Measurements from ENCODE around the gene CAND2. TPM values are rescaled to one million over a fixed set of nuclear protein-coding genes. Genes with fewer than 3 reads are reported as not detected.

Gene CAND2
- 1 to 10 TPM; 2.4 to 2.6 TPM for total RNA-seq

- DNase-seq = peak; percentile 56
- Mint-ChIP-seq H3K4me3 (peak within 1 kb of the TSS; percentile 77), H3K4me1 (peaks cover 3% of the 10 kb centered on the region), H3K27me3 (peaks cover 5% of the 10 kb centered on the region), H3K36me3 (no peaks in the 10 kb centered on the region), H3K27ac (peak within 1 kb of the TSS; percentile 45), H3K9me3 (no peaks in the 10 kb centered on the region)
These were observed at the start of gene CAND2 for GRCh38 chr3:12796171-12797123. CAND2 (plus strand) TSS chr3:12796680; CDS start chr3:12796721, 41 bp downstream.

- Mint-ChIP-seq H3K27me3 (peaks cover 10% of the 10 kb centered on the region), H3K27ac (no peak overlapping the region)
These were observed 48.0 kb upstream of the CAND2 start for GRCh38 chr3:12748477-12748876.

DNA sequence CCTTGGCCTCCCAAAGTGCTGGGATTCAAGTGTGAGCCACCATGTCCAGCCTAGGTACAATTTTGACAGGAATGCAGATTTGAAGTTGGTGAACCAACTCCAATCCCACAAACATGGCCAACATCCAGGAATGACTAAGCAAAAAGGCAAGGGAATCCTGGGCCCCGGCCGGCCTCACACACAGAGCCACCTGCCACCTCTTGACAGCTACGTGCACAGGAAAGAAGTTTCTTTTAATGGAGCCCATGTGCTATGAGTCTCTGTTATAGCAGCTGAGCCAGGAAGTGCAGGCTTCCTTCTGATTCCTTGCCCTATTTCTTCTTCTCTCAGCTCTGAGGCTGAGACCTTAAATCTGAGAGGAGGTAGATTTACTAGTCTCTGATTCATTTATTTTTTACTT lies 46.3 kb upstream of the CAND2 start:
- DNase-seq = no peak
- Mint-ChIP-seq H3K4me3 (no peak overlapping the region), H3K27me3 (peaks cover 10% of the 10 kb centered on the region), H3K27ac (peak overlapping the region; percentile 45), H3K4me1 (peaks cover 10% of the 10 kb centered on the region), H3K9me3 (no peaks in the 10 kb centered on the region), H3K36me3 (no peaks in the 10 kb centered on the region)

More at GRCh38 chr3:12748477-12748876, 48.0 kb upstream of the CAND2 start:
- peaks cover 10% of the 10 kb centered on the region for H3K4me1 Mint-ChIP-seq
- H3K9me3 Mint-ChIP-seq = no peaks in the 10 kb centered on the region
- no peak for DNase-seq
- no peak overlapping the region for H3K4me3 Mint-ChIP-seq
- no peaks in the 10 kb centered on the region for H3K36me3 Mint-ChIP-seq

DNA sequence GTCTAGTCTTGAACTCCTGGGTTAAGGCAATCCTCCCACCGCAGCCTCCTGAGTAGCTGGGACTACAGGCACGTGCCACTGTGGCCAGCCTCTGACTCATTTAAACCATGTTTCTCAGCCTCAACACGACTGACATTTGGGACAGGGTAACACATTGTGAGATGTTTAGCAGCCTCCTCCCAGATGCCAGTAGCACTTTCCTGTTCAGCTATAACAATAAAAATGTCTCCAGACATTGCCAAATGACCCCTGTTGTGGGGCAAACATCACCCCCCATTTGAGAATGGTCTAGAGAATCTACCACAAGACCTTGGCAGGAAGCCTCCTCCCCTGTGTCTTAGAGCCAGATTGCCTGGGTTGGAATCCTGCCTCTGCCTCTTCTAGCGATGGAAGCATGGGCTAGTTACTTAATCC lies 45.8 kb upstream of the CAND2 start:
- Mint-ChIP-seq H3K27me3 (peaks cover 10% of the 10 kb centered on the region), H3K4me3 (no peak overlapping the region), H3K36me3 (no peaks in the 10 kb centered on the region), H3K4me1 (peaks cover 10% of the 10 kb centered on the region), H3K9me3 (no peaks in the 10 kb centered on the region), H3K27ac (peak overlapping the region; percentile 45)
- peak; percentile 38 for DNase-seq

DNA sequence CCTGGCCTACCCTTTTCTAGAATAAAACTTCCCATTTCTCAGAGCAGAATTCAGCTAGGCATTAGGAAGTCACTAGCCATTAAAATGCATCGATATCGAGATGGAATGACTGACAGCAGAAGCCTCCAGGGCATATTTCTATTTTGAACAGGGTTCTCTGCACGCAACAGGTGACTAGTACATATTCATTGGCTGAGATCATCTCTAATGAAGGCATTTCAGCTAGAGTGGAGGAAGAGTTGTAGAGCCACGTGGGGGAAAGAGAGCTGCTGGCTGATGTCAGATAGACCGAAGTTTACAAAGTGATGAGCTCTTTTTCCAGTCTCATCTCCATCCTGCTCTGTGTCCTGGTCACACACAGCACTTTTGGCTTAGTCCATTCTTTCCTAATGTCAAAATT lies 44.9 kb upstream of the CAND2 start:
- no peak for DNase-seq
- Mint-ChIP-seq H3K9me3 (no peaks in the 10 kb centered on the region), H3K4me3 (no peak overlapping the region), H3K27me3 (peaks cover 10% of the 10 kb centered on the region), H3K4me1 (peaks cover 10% of the 10 kb centered on the region), H3K27ac (no peak overlapping the region), H3K36me3 (no peaks in the 10 kb centered on the region)

DNA sequence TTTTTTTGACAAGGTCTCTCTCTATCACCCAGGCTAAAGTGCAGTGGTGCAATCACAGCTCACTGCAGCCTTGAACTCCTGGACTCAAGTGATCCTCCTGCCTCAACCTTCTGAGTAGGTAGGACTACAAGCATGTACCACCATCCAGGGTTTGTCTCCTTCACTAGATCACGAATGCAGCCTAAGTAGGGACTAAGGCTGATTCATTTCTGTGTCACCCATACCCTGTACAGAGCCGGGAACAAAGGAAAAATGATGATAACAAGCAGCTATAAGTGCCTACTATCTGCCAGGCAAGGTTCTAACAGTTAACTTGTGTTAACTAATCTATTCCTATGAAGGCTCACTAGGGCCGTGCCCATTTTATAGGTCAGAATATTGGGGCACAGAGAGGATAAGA lies 44.4 kb upstream of the CAND2 start:
- Mint-ChIP-seq H3K4me1 (peaks cover 10% of the 10 kb centered on the region), H3K9me3 (no peaks in the 10 kb centered on the region), H3K27ac (no peak overlapping the region), H3K27me3 (peaks cover 10% of the 10 kb centered on the region), H3K4me3 (no peak overlapping the region), H3K36me3 (no peaks in the 10 kb centered on the region)
- no peak for DNase-seq

GRCh38 chr3:12752809-12753208 lies 43.7 kb upstream of the CAND2 start:
- Mint-ChIP-seq H3K4me1 (peaks cover 10% of the 10 kb centered on the region), H3K36me3 (no peaks in the 10 kb centered on the region), H3K4me3 (no peak overlapping the region), H3K27ac (no peak overlapping the region), H3K27me3 (peaks cover 10% of the 10 kb centered on the region), H3K9me3 (no peaks in the 10 kb centered on the region)
- no peak for DNase-seq

DNA sequence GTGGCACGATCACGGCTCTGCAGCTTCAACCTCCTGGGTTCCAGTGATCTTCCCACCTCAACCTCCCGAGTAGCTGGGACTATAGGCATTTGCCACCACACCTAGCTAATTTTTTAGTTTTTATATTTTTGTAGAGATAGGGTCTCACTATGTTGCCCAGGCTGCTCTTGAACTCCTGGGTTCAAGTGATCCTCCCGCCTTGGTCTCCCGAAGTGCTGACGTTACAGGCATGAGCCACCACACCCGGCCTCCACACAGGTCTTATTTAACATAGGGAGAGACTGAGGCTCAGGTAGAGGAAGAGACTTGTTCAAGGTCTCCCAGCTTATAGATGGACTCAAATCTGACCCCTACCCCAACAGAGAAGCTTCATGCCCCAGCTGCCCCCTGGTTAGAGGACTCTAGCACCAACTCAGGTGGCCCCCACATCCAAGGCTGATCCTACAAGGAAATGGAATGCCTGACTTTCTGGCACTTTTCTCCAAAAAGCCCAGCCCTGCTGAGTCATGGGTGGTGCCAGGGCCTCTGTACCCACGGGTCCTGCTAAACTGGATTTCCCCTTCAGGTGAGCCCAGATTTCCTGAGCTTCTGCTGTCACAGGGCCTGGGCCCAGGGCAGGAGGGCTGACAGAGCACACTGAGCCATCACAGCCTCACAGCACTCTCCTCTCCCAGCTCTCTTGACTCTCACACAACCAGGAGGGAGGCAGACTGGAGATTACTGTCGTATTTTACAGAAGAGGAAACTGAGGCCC lies 43.0 kb upstream of the CAND2 start:
- H3K27ac Mint-ChIP-seq = no peak overlapping the region
- peaks cover 13% of the 10 kb centered on the region for H3K4me1 Mint-ChIP-seq
- no peak overlapping the region for H3K4me3 Mint-ChIP-seq
- H3K9me3 Mint-ChIP-seq = no peaks in the 10 kb centered on the region
- H3K27me3 Mint-ChIP-seq = peaks cover 10% of the 10 kb centered on the region
- H3K36me3 Mint-ChIP-seq = no peaks in the 10 kb centered on the region
- no peak for DNase-seq

DNA sequence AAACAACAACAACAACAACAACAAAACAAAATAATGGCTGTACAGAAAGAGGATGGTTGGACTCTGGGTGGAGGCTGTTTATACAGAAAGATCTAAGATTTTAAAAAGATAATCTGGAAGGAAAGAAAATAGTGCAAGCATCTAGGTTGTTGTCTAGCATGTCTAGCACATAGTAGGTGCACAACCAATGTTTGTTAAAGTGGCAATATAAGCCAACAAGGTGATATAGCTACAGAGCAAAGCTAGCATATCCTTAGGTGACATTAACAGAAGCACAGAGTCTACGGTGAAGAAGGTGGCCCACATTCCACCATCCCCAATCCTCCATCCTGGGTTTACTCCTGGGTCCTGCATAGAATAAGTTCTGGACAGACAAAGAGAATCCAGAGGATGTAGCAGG lies 42.2 kb upstream of the CAND2 start:
- Mint-ChIP-seq H3K4me1 (peaks cover 13% of the 10 kb centered on the region), H3K4me3 (no peak overlapping the region), H3K27ac (no peak overlapping the region)

GRCh38 chr3:12755754-12756153 lies 40.7 kb upstream of the CAND2 start:
- Mint-ChIP-seq H3K4me1 (peaks cover 5% of the 10 kb centered on the region), H3K4me3 (no peak overlapping the region)

More for the DNA sequence above, 42.2 kb upstream of the CAND2 start:
- H3K9me3 Mint-ChIP-seq = no peaks in the 10 kb centered on the region
- H3K27me3 Mint-ChIP-seq = peaks cover 7% of the 10 kb centered on the region
- H3K36me3 Mint-ChIP-seq = no peaks in the 10 kb centered on the region
- DNase-seq = no peak

DNA sequence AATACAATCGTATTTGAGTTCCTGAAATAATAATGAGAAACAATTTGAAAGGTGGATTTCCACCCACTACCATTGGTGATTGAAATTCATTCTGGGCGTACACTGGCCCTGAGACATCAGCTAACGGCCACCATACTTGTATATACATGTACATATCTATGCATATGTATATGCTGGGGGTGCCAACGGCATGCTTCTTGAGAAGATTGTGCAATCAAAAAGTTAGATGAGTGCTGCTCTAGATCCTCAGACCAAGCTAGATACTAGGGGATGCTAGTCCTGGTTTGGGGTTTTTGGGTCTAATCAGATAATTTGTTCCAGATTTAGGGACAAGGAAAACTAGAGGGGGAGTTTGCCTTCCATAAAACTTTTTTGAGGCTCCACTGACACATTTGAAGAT lies 40.3 kb upstream of the CAND2 start:
- no peaks in the 10 kb centered on the region for H3K36me3 Mint-ChIP-seq
- peaks cover 4% of the 10 kb centered on the region for H3K27me3 Mint-ChIP-seq
- H3K27ac Mint-ChIP-seq = no peak overlapping the region
- no peaks in the 10 kb centered on the region for H3K9me3 Mint-ChIP-seq
- no peak overlapping the region for H3K4me3 Mint-ChIP-seq
- no peak for DNase-seq
- H3K4me1 Mint-ChIP-seq = peaks cover 3% of the 10 kb centered on the region

More at GRCh38 chr3:12755754-12756153, 40.7 kb upstream of the CAND2 start:
- H3K27me3 Mint-ChIP-seq = peaks cover 4% of the 10 kb centered on the region
- H3K9me3 Mint-ChIP-seq = no peaks in the 10 kb centered on the region
- no peak for DNase-seq
- no peak overlapping the region for H3K27ac Mint-ChIP-seq
- H3K36me3 Mint-ChIP-seq = no peaks in the 10 kb centered on the region

GRCh38 chr3:12756635-12757034 lies 39.8 kb upstream of the CAND2 start:
- Mint-ChIP-seq H3K27ac (no peak overlapping the region), H3K27me3 (peaks cover 4% of the 10 kb centered on the region), H3K4me3 (no peak overlapping the region), H3K9me3 (no peaks in the 10 kb centered on the region), H3K4me1 (peaks cover 3% of the 10 kb centered on the region), H3K36me3 (no peaks in the 10 kb centered on the region)
- DNase-seq = no peak

DNA sequence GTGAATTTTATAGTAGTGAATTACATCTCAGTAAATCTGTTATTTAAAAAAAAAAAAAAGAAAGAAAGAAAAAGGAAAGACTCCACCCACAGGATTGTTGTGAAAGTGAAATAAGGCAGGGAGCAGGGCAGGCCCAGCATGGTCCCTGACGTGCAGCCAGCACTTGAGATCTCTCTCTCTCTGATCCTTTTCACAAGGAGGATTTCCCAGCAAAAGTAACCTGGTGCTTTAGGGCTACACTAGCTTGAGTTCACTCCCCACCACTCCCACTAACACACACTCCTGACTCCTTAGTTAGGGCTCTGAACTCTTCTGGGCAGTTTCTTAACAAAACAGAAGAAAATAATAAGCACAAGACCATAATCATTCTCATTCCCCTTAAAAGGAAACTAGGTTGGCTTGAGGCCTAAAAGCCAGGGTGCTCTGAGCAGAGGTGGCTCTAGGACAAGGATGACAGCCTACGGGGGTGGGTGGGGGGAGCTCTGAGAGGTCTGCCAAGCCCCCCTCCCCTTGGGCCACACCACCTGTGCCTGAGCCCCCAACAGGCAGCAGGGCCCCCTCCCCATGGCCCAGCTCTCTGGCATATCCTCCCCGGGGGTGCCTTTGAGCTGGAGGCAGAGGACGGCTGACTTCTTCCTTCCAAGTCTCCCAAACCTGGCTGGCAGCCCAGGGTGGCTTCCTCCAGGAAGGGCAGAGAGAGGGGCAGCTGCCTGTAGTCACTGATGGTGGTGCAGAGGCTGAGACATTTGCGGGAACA lies 38.3 kb upstream of the CAND2 start:
- Mint-ChIP-seq H3K27ac (no peak overlapping the region), H3K27me3 (peaks cover 4% of the 10 kb centered on the region)
- DNase-seq = no peak

DNA sequence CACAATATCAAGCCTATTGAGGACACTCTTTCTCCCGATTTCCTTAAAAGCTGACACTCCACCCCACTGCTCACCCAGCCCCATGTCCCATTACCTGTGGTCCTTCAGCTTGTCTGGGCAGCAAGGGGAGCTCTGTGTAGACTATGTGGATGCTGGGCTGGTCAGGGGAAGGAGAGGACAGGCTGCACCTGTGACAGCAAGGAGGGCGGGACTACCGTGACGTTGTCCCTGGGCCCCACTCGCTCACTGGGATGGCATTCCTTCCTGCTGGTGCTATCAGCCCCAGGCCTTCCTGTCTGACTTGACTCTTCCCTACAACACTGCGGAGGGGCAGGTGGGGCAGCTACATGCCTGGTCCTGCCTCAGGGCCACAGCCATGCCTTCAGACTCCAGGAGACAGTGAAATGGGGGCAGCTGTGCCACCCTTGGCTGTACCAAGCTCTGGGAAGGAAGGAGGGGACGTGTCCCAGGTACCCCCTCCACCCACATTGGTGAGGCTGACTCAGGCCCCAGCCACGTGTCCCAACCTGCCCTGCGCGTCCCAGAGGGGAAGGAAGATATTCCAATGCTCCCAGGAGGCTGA lies 37.3 kb upstream of the CAND2 start, which contains the start of gene TMEM40:
TMEM40 (minus strand) TSS at position 163 of the 583 bp plus-strand sequence. CDS start 9,427 bp downstream, outside the sequence.
- no peaks in the 10 kb centered on the region for H3K9me3 Mint-ChIP-seq
- H3K4me1 Mint-ChIP-seq = peaks cover 5% of the 10 kb centered on the region
- no peak within 1 kb of the TSS for H3K4me3 Mint-ChIP-seq
- peaks cover 4% of the 10 kb centered on the region for H3K27me3 Mint-ChIP-seq
- no peaks in the 10 kb centered on the region for H3K36me3 Mint-ChIP-seq
- DNase-seq = no peak
- no peak within 1 kb of the TSS for H3K27ac Mint-ChIP-seq

More for the DNA sequence above, 38.3 kb upstream of the CAND2 start:
- Mint-ChIP-seq H3K36me3 (no peaks in the 10 kb centered on the region), H3K9me3 (no peaks in the 10 kb centered on the region), H3K4me1 (peaks cover 5% of the 10 kb centered on the region), H3K4me3 (no peak overlapping the region)
